ENCODE measurements around the gene TTL. TPM values are rescaled to one million over a fixed set of nuclear protein-coding genes. Genes with fewer than 3 reads are reported as not detected.
"Not testable (repeated sequence)": the region's sequence is repeated elsewhere in the genome, so short reads cannot be mapped to it uniquely, and the experiment has no call there.

The TTL gene
- total RNA-seq, 6 donors from 2014 or later: 11.5 to 45.4 (median 27.8) TPM

DNA sequence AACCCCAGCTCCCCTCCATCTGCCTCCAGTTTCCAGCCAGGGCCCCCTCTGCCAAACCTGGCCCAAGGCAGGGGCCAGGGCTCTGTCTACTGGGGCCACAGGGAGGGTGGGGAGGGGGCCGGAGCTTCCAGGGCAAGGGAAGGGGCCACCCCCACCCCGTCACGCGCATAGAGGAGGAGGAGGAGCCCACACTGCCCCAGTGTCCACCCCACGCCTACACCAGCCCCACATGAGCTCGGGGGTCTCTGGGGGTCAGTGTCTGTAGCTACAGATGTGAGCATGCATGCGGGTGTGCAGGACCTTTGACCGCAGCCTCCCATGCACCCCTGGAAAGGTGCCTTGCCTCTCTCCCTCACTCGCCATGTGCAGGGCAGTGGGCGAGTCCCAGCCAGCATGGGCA, 45.0 kb upstream of the TTL start:
- not testable (repeated sequence) for ATAC-seq (ENCODE audit: low FRiP score in 2 of 2); H3K27ac ChIP-seq; H3K27me3 ChIP-seq; H3K4me1 ChIP-seq; H3K4me3 ChIP-seq; H3K36me3 ChIP-seq; H3K9me3 ChIP-seq
- peak in 1 of 2 donors; percentile 54 for DNase-seq
- WGBS, 2 donors: 94% methylated on average over 9 of the region's 10 CpGs; no CpG with 5 or more reads in 1 of the 2 donors

DNA sequence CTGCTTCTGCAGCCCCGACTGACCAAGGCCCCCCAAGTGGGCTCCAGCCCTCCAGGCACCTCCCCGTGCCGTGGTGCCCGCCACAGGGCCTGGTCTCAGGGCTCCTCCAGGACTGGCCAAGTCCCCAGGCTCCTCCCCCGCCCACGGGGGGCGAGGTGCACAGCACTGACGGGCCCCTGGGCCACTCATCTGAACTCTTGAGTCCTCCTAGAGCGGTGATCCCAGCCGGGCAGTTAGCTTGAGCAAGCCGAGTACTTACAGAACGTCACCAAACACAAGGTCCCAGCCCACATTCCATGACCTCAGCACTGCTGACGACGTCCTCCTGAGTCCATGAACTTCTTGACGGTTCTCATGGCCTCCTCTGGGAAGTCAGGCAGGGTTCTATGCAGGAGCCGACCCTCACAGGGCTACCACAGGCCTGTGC, 44.5 kb upstream of the TTL start:
- not testable (repeated sequence) for H3K9me3 ChIP-seq, H3K4me1 ChIP-seq, H3K4me3 ChIP-seq, H3K27ac ChIP-seq, H3K36me3 ChIP-seq, H3K27me3 ChIP-seq
- DNase-seq (peak in 1 of 2 donors; percentile 73), ATAC-seq (ENCODE audit: low FRiP score in 2 of 2) (peak in 1 of 2 donors; percentile 19)
- 52 to 71% methylated on average over 4 to 16 of the region's 16 CpGs for WGBS, 2 donors

- not testable (repeated sequence) for H3K9me3 ChIP-seq; H3K4me1 ChIP-seq; DNase-seq; ATAC-seq (ENCODE audit: low FRiP score in 2 of 2); H3K27me3 ChIP-seq; H3K4me3 ChIP-seq; H3K27ac ChIP-seq; H3K36me3 ChIP-seq
- WGBS, 2 donors: 84 to 89% methylated on average over 6 of the region's 6 CpGs
Observed at GRCh38 chr2:112438603-112439261, 43.2 kb upstream of the TTL start.

DNA sequence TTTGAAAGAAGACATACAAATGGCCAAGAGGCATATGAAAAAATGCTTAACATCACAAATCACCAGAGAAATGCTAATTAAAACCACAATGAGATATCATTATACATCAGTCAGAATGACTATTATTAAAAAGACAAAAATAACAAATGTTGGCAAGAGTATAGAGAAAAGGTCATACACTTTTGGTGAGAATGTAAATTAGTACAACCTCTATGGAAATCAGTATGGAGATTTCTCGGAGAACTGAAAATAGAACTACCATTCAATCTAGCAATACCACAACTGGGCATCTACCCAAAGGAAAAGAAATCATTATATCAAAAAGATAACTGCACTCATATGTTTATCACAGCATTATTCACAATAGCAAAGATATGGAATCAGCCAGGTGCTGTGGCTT, 37.7 kb upstream of the TTL start:
- 71% methylated on average over 1 of the region's 1 CpG; no CpG with 5 or more reads in 1 of the 2 donors for WGBS, 2 donors
- H3K27me3 ChIP-seq; H3K4me3 ChIP-seq; H3K36me3 ChIP-seq; ATAC-seq (ENCODE audit: low FRiP score in 2 of 2); H3K4me1 ChIP-seq; DNase-seq; H3K9me3 ChIP-seq; H3K27ac ChIP-seq: not testable (repeated sequence)

DNA sequence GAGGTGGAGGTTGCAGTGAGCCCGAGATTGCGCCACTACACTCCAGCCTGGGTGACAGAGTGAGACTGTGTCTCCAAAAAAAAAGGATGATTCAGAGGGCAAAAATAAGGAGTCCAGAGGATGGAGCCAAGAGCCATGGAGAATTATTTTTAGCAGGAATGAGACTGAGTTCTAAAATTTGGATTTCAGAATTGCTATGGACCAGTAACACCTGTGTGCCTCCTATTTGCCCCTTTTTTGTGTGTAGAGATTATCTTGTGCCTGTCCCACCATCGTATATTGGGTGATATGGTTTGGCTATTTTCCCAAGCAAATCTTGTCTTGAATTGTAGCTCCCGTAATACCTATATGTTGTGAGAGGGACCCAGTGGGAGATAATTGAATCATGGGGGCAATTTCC, 32.1 kb upstream of the TTL start:
- DNase-seq (no peak), ATAC-seq (ENCODE audit: low FRiP score in 2 of 2) (no peak)
- no peak for TF ChIP-seq POLR2AphosphoS5 (IDR thresholded peaks at IDR 0.05)
- TF ChIP-seq POLR2A (IDR thresholded peaks at IDR 0.05): no peak
- no peak for TF ChIP-seq CTCF (IDR thresholded peaks at IDR 0.05)
- no peak for TF ChIP-seq EP300 (IDR thresholded peaks at IDR 0.05)
- Histone ChIP-seq H3K27me3 (no peaks in the 10 kb centered on the region), H3K4me3 (no peak overlapping the region), H3K27ac (no peak overlapping the region), H3K4me1 (no peaks in the 10 kb centered on the region), H3K36me3 (no peaks in the 10 kb centered on the region), H3K9me3 (peaks cover 0 to 10% (median 2%) of the 10 kb centered on the region in 4 donors)
- 94 to 95% methylated on average over 4 of the region's 4 CpGs for WGBS, 2 donors

DNA sequence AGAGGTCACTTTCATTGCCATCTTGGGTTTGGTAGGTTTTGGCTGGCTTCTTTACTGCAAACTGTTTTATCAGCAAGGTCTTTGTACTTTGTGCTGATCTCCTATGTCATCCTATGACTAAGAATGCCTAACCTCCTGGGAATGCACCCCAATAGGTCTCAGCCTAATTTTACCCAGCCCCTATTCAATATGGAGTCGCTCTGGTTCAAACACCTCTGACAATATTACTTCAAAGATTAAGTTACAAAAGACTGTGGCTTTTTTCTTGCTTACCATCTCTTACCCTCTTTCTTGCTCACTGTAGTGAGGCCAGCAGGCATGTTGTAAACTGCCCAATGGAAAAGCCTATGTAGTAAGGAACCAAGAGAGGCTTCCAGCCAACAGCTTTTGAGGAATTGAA, 30.6 kb upstream of the TTL start:
- 88 to 92% methylated on average over 1 of the region's 1 CpG for WGBS, 2 donors
- TF ChIP-seq POLR2AphosphoS5 (IDR thresholded peaks at IDR 0.05) (no peak), CTCF (IDR thresholded peaks at IDR 0.05) (no peak)
- Histone ChIP-seq H3K9me3 (peaks cover 0 to 10% (median 2%) of the 10 kb centered on the region in 4 donors), H3K27me3 (no peaks in the 10 kb centered on the region), H3K27ac (no peak overlapping the region), H3K4me1 (no peaks in the 10 kb centered on the region), H3K36me3 (no peaks in the 10 kb centered on the region), H3K4me3 (no peak overlapping the region)
- ATAC-seq (ENCODE audit: low FRiP score in 2 of 2): no peak
- no peak for DNase-seq

GRCh38 chr2:112454586-112454985, 27.4 kb upstream of the TTL start:
- no peak for ATAC-seq (ENCODE audit: low FRiP score in 2 of 2)
- H3K36me3 ChIP-seq: no peaks in the 10 kb centered on the region
- H3K9me3 ChIP-seq: peaks cover 0 to 10% (median 2%) of the 10 kb centered on the region in 4 donors
- no peak overlapping the region for H3K27ac ChIP-seq
- H3K4me1 ChIP-seq: no peaks in the 10 kb centered on the region
- no peak for TF ChIP-seq EP300 (IDR thresholded peaks at IDR 0.05)
- TF ChIP-seq POLR2AphosphoS5 (IDR thresholded peaks at IDR 0.05): no peak
- no peak for TF ChIP-seq POLR2A (IDR thresholded peaks at IDR 0.05)
- no peak for TF ChIP-seq CTCF (IDR thresholded peaks at IDR 0.05)
- H3K4me3 ChIP-seq: no peak overlapping the region
- DNase-seq: no peak
- no peaks in the 10 kb centered on the region for H3K27me3 ChIP-seq

All from upper lobe of left lung (tissue), 6 donors.